Naive thymus-derived CD8-positive, alpha-beta T cell (primary cell): ENCODE results near the gene TICRR. TPM values are rescaled to one million over a fixed set of nuclear protein-coding genes. Genes with fewer than 3 reads are reported as not detected.
"Not testable (repeated sequence)": the region's sequence is repeated elsewhere in the genome, so short reads cannot be mapped to it uniquely, and the experiment has no call there.

Experiments
- ATAC-seq, 2 donors: fragments of 150-1000 bp; cut with Tn5 transposase in 1 of 2; sonication (Bioruptor Pico), chemical (Tn5 transposase) in 1 of 2; 1 replicate in 1 of 2; 2 replicates in 1 of 2; pipeline ENCODE4 v1.10.0; 2021; ENCODE audit warnings: mild to moderate bottlenecking in 2 of 2, moderate library complexity in 2 of 2
- POLR2A ChIA-PET: fragments of 350-600 bp; sonication (Branson Sonifier 250); formaldehyde crosslinking; loops from one replicate; lab custom pipeline; 2021; ENCODE audit warnings: antibody characterized with exemption; lab: Charles Lee
- DNase-seq, 10 donors: peaks; one replicate each; pipeline versions ENCODE4 v3.0.0 to v3.0.0-alpha.2; 2020 to 2022
- H3K27ac Mint-ChIP-seq, 10 donors: one replicate each; pipeline ENCODE4 v1.8.0; 2020 to 2022; ENCODE audit warnings: mild to moderate bottlenecking in 10 of 10, mixed read lengths in 10 of 10, moderate library complexity in 4 of 10, inconsistent platforms in 1 of 10
- H3K27me3 Mint-ChIP-seq, 5 donors: one replicate each; pipeline ENCODE4 v1.8.0; 2021 to 2022; ENCODE audit warnings: mixed read lengths in 5 of 5
- H3K36me3 Mint-ChIP-seq, 3 donors: one replicate each; pipeline ENCODE4 v1.8.0; 2020 to 2022; ENCODE audit warnings: mixed read lengths in 3 of 3, mild to moderate bottlenecking in 2 of 3, inconsistent platforms in 1 of 3
- H3K4me1 Mint-ChIP-seq, 4 donors: one replicate each; pipeline ENCODE4 v1.8.0; 2021 to 2022; ENCODE audit warnings: mixed read lengths in 4 of 4
- H3K4me3 Mint-ChIP-seq, 10 donors: one replicate each; pipeline ENCODE4 v1.8.0; 2020 to 2022; ENCODE audit warnings: mild to moderate bottlenecking in 10 of 10, mixed read lengths in 10 of 10, moderate library complexity in 6 of 10, inconsistent platforms in 1 of 10
- H3K9me3 Mint-ChIP-seq, 9 donors: one replicate each; pipeline ENCODE4 v1.8.0; 2020 to 2022; ENCODE audit warnings: mixed read lengths in 9 of 9, mild to moderate bottlenecking in 3 of 9, inconsistent platforms in 1 of 9, moderate library complexity in 1 of 9
- polyA plus RNA-seq, 3 donors: library from polyadenylated mRNA; unstranded; fragments of 300-500 nt; fragmentation: Illumina TruSeq; gene quantifications; one replicate each; pipeline ENCODE4 v1.2.3, GENCODE V29; 2021
- total RNA-seq, 8 experiments: library from RNA in 2 of 8; stranded (reverse) in 2 of 8; gene quantifications; one replicate each; pipeline ENCODE4 v1.2.3 and lab custom pipeline; 2021 to 2026

TICRR gene
- total and polyA plus RNA-seq, 5 experiments from 2014 or later = 0.05 to 0.16 TPM; not detected in 3

GRCh38 chr15:89577776-89578115 lies 2.5 kb downstream of the TICRR start:
- DNase-seq = no peak
- no peaks in the 10 kb centered on the region for H3K36me3 Mint-ChIP-seq
- POLR2A ChIA-PET = no interaction called here
- ATAC-seq = no peak
- H3K27me3 Mint-ChIP-seq = peaks cover 0 to 5% (median 1%) of the 10 kb centered on the region in 5 donors
- peaks cover 1 to 14% (median 9%) of the 10 kb centered on the region in 4 donors for H3K4me1 Mint-ChIP-seq
- no peak overlapping the region for H3K27ac Mint-ChIP-seq
- H3K9me3 Mint-ChIP-seq = no peaks in the 10 kb centered on the region
- H3K4me3 Mint-ChIP-seq = no peak overlapping the region

GRCh38 chr15:89578146-89578545 lies 2.9 kb downstream of the TICRR start:
- Mint-ChIP-seq H3K27ac (no peak overlapping the region), H3K4me3 (no peak overlapping the region), H3K4me1 (peaks cover 1 to 14% (median 9%) of the 10 kb centered on the region in 4 donors), H3K36me3 (no peaks in the 10 kb centered on the region), H3K27me3 (peaks cover 0 to 4% (median 0%) of the 10 kb centered on the region in 5 donors), H3K9me3 (no peaks in the 10 kb centered on the region)
- ATAC-seq (no peak), DNase-seq (no peak)
- POLR2A ChIA-PET = no interaction called here

GRCh38 chr15:89580747-89581146 lies 5.5 kb downstream of the TICRR start:
- peaks cover 1 to 10% (median 7%) of the 10 kb centered on the region in 4 donors for H3K4me1 Mint-ChIP-seq
- H3K27me3 Mint-ChIP-seq, H3K9me3 Mint-ChIP-seq, ATAC-seq, H3K27ac Mint-ChIP-seq, POLR2A ChIA-PET, H3K36me3 Mint-ChIP-seq, DNase-seq, H3K4me3 Mint-ChIP-seq: not testable (repeated sequence)

GRCh38 chr15:89586651-89587050 lies 11.4 kb downstream of the TICRR start:
- no peak overlapping the region for H3K4me3 Mint-ChIP-seq
- no peaks in the 10 kb centered on the region for H3K36me3 Mint-ChIP-seq
- H3K27ac Mint-ChIP-seq = no peak overlapping the region
- ATAC-seq (no peak), DNase-seq (no peak)
- no peaks in the 10 kb centered on the region for H3K9me3 Mint-ChIP-seq
- POLR2A ChIA-PET = no interaction called here
- no peaks in the 10 kb centered on the region for H3K4me1 Mint-ChIP-seq
- H3K27me3 Mint-ChIP-seq = no peaks in the 10 kb centered on the region

GRCh38 chr15:89587955-89588354 lies 12.7 kb downstream of the TICRR start:
- no peak overlapping the region for H3K4me3 Mint-ChIP-seq

GRCh38 chr15:89591834-89592233 lies 16.6 kb downstream of the TICRR start:
- ATAC-seq = no peak
- POLR2A ChIA-PET = no interaction called here
- Mint-ChIP-seq H3K9me3 (no peaks in the 10 kb centered on the region), H3K4me1 (no peaks in the 10 kb centered on the region), H3K27ac (no peak overlapping the region), H3K4me3 (no peak overlapping the region), H3K27me3 (no peaks in the 10 kb centered on the region), H3K36me3 (no peaks in the 10 kb centered on the region)
- no peak for DNase-seq

More at GRCh38 chr15:89587955-89588354, 12.7 kb downstream of the TICRR start:
- POLR2A ChIA-PET = no interaction called here
- DNase-seq = no peak
- ATAC-seq = no peak
- Mint-ChIP-seq H3K27ac (no peak overlapping the region), H3K27me3 (no peaks in the 10 kb centered on the region), H3K36me3 (no peaks in the 10 kb centered on the region), H3K4me1 (no peaks in the 10 kb centered on the region), H3K9me3 (no peaks in the 10 kb centered on the region)

- DNase-seq = no peak
- POLR2A ChIA-PET = no interaction called here
- H3K4me1 Mint-ChIP-seq = no peaks in the 10 kb centered on the region
- no peaks in the 10 kb centered on the region for H3K9me3 Mint-ChIP-seq
- no peak overlapping the region for H3K27ac Mint-ChIP-seq
- no peak overlapping the region for H3K4me3 Mint-ChIP-seq
- no peaks in the 10 kb centered on the region for H3K36me3 Mint-ChIP-seq
- no peak for ATAC-seq
- no peaks in the 10 kb centered on the region for H3K27me3 Mint-ChIP-seq
Observed at GRCh38 chr15:89593018-89593417, 17.7 kb downstream of the TICRR start.

GRCh38 chr15:89599021-89599420 lies 23.8 kb downstream of the TICRR start:
- POLR2A ChIA-PET = no interaction called here
- DNase-seq (no peak), ATAC-seq (no peak)
- Mint-ChIP-seq H3K36me3 (no peaks in the 10 kb centered on the region), H3K4me1 (no peaks in the 10 kb centered on the region), H3K4me3 (no peak overlapping the region), H3K27me3 (no peaks in the 10 kb centered on the region), H3K9me3 (no peaks in the 10 kb centered on the region), H3K27ac (no peak overlapping the region)

- no peak overlapping the region for H3K4me3 Mint-ChIP-seq
- H3K27me3 Mint-ChIP-seq = peaks cover 0 to 2% (median 0%) of the 10 kb centered on the region in 5 donors
- H3K27ac Mint-ChIP-seq = no peak overlapping the region
- H3K9me3 Mint-ChIP-seq = peaks cover 13 to 43% (median 28%) of the 10 kb centered on the region in 9 donors
- ATAC-seq = no peak
- POLR2A ChIA-PET = no interaction called here
- no peaks in the 10 kb centered on the region for H3K4me1 Mint-ChIP-seq
- DNase-seq = no peak
- H3K36me3 Mint-ChIP-seq = peaks cover 3 to 29% (median 27%) of the 10 kb centered on the region in 3 donors
Observed at GRCh38 chr15:89611317-89611716, 36.0 kb downstream of the TICRR start.

GRCh38 chr15:89613031-89613430 lies 37.8 kb downstream of the TICRR start:
- no peak for DNase-seq
- peaks cover 13 to 43% (median 28%) of the 10 kb centered on the region in 9 donors for H3K9me3 Mint-ChIP-seq
- no peak overlapping the region for H3K27ac Mint-ChIP-seq
- no peak overlapping the region for H3K4me3 Mint-ChIP-seq
- H3K36me3 Mint-ChIP-seq = peaks cover 3 to 29% (median 27%) of the 10 kb centered on the region in 3 donors
- H3K4me1 Mint-ChIP-seq = no peaks in the 10 kb centered on the region
- no peak for ATAC-seq
- H3K27me3 Mint-ChIP-seq = peaks cover 0 to 2% (median 0%) of the 10 kb centered on the region in 5 donors
- POLR2A ChIA-PET = no interaction called here

- POLR2A ChIA-PET = no interaction called here
- Mint-ChIP-seq H3K9me3 (peaks cover 13 to 43% (median 28%) of the 10 kb centered on the region in 9 donors), H3K27ac (no peak overlapping the region), H3K27me3 (peaks cover 0 to 2% (median 0%) of the 10 kb centered on the region in 5 donors), H3K4me3 (no peak overlapping the region), H3K4me1 (no peaks in the 10 kb centered on the region), H3K36me3 (peaks cover 3 to 29% (median 27%) of the 10 kb centered on the region in 3 donors)
- DNase-seq (no peak), ATAC-seq (no peak)
Observed at GRCh38 chr15:89614164-89614563, 38.9 kb downstream of the TICRR start.

GRCh38 chr15:89615135-89615534 lies 39.9 kb downstream of the TICRR start:
- peaks cover 13 to 43% (median 28%) of the 10 kb centered on the region in 9 donors for H3K9me3 Mint-ChIP-seq
- DNase-seq (no peak), ATAC-seq (no peak)
- H3K36me3 Mint-ChIP-seq = peaks cover 3 to 29% (median 27%) of the 10 kb centered on the region in 3 donors
- no peak overlapping the region for H3K4me3 Mint-ChIP-seq
- POLR2A ChIA-PET = no interaction called here
- H3K27me3 Mint-ChIP-seq = peaks cover 0 to 2% (median 0%) of the 10 kb centered on the region in 5 donors
- H3K27ac Mint-ChIP-seq = no peak overlapping the region
- H3K4me1 Mint-ChIP-seq = no peaks in the 10 kb centered on the region

GRCh38 chr15:89616228-89616627 lies 41.0 kb downstream of the TICRR start:
- peaks cover 3 to 27% (median 26%) of the 10 kb centered on the region in 3 donors for H3K36me3 Mint-ChIP-seq
- peaks cover 10 to 42% (median 26%) of the 10 kb centered on the region in 9 donors for H3K9me3 Mint-ChIP-seq
- no peak for DNase-seq
- no peak overlapping the region for H3K4me3 Mint-ChIP-seq
- POLR2A ChIA-PET = no interaction called here
- peaks cover 0 to 2% (median 0%) of the 10 kb centered on the region in 5 donors for H3K27me3 Mint-ChIP-seq
- no peaks in the 10 kb centered on the region for H3K4me1 Mint-ChIP-seq
- no peak overlapping the region for H3K27ac Mint-ChIP-seq
- no peak for ATAC-seq

GRCh38 chr15:89621547-89621946 lies 46.3 kb downstream of the TICRR start:
- H3K4me3 Mint-ChIP-seq = no peak overlapping the region
- no peaks in the 10 kb centered on the region for H3K27me3 Mint-ChIP-seq
- DNase-seq = no peak
- no peak overlapping the region for H3K27ac Mint-ChIP-seq
- H3K9me3 Mint-ChIP-seq = no peaks in the 10 kb centered on the region
- ATAC-seq = no peak
- H3K36me3 Mint-ChIP-seq = no peaks in the 10 kb centered on the region
- POLR2A ChIA-PET = no interaction called here
- H3K4me1 Mint-ChIP-seq = peaks cover 0 to 2% (median 0%) of the 10 kb centered on the region in 4 donors
